Epithelial cell of esophagus (primary cell): Measurements from ENCODE around the gene RIN3.

Experiments used
- DNase-seq: peaks from one replicate; pipeline ENCODE4 v3.0.0; 2010; ENCODE audit warnings: low read depth
- H3K4me3 ChIP-seq: 2 replicates; pipeline ENCODE4 v1.5.1; 2011; ENCODE audit warnings: mild to moderate bottlenecking, low read length, control low read depth
- CTCF ChIP-seq: IDR thresholded peaks from 2 replicates; pipeline ENCODE4 v1.5.1; 2011; ENCODE audit warnings: low read depth, mild to moderate bottlenecking, low read length, control low read depth, inconsistent platforms; ENCODE audit not compliant: insufficient read depth; ENCODE audit errors: missing control alignments

The RIN3 gene

GRCh38 chr14:92570674-92571262 lies 57.2 kb downstream of the RIN3 start:
- no peak for DNase-seq
- H3K4me3 ChIP-seq: no peak overlapping the region
- TF ChIP-seq CTCF: no peak

GRCh38 chr14:92572050-92572449 lies 58.5 kb downstream of the RIN3 start:
- no peak for TF ChIP-seq CTCF
- no peak overlapping the region for H3K4me3 ChIP-seq
- no peak for DNase-seq

- no peak overlapping the region for H3K4me3 ChIP-seq
- TF ChIP-seq CTCF: no peak
Measured at GRCh38 chr14:92573761-92574498, 60.3 kb downstream of the RIN3 start.

GRCh38 chr14:92575061-92575747 lies 61.6 kb downstream of the RIN3 start:
- no peak for DNase-seq
- no peak overlapping the region for H3K4me3 ChIP-seq
- TF ChIP-seq CTCF: no peak

More at GRCh38 chr14:92573761-92574498, 60.3 kb downstream of the RIN3 start:
- DNase-seq: peak; percentile 42

GRCh38 chr14:92575748-92576303 lies 62.2 kb downstream of the RIN3 start:
- no peak for DNase-seq
- H3K4me3 ChIP-seq: no peak overlapping the region
- no peak for TF ChIP-seq CTCF

- no peak overlapping the region for H3K4me3 ChIP-seq
- DNase-seq: no peak
- TF ChIP-seq CTCF: no peak
Measured at GRCh38 chr14:92577321-92577742, 63.8 kb downstream of the RIN3 start.
